Stimulated activated CD4-positive, alpha-beta T cell treated with anti-CD3 and anti-CD28 coated beads, Interleukin-12 subunit alpha, Interleukin-12 subunit beta, amount 100 ng/mL, for 48 hours (primary cell): Measurements from ENCODE around the gene XK.
"Not testable (repeated sequence)": the region's sequence is repeated elsewhere in the genome, so short reads cannot be mapped to it uniquely, and the experiment has no call there.

Experiments used
- DNase-seq, 3 donors: peaks; one replicate each; pipeline ENCODE4 v3.0.0-alpha.2; 2020; ENCODE audit warnings: low read depth in 2 of 3, low spot score in 1 of 3

XK gene

GRCh38 chrX:37685381-37686359 lies at the start of gene XK:
Gene XK, plus strand, starts transcription at chrX:37685791. Its CDS starts 171 bp downstream, at chrX:37685962.
- DNase-seq: peak; percentile 17 to 27 (median 20)

GRCh38 chrX:37638047-37638446 lies 47.5 kb upstream of the XK start:
- no peak for DNase-seq

GRCh38 chrX:37640142-37640541 lies 45.4 kb upstream of the XK start:
- DNase-seq: no peak

DNA sequence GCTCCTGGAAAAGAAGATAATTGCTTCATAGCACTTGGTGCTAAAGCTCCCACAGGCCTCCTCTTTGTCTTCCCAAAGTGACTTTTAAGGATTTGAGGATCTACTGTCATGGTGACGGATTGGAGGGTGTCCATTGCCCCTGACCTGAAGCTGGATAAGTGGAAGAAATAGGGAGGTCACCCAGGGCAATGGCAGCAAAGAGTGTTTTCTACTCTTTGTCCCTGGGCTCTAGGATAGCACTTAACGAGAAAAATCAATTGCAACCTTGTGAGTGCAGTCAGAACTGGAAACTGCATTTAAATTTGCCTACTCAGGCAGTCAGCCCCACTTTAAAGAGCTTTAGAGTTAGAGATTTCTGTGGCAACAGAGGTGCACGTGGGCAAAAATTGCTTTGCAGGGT lies 43.7 kb upstream of the XK start:
- DNase-seq: no peak

- DNase-seq: no peak
These were observed 40.9 kb upstream of the XK start for GRCh38 chrX:37644381-37645305.

DNA sequence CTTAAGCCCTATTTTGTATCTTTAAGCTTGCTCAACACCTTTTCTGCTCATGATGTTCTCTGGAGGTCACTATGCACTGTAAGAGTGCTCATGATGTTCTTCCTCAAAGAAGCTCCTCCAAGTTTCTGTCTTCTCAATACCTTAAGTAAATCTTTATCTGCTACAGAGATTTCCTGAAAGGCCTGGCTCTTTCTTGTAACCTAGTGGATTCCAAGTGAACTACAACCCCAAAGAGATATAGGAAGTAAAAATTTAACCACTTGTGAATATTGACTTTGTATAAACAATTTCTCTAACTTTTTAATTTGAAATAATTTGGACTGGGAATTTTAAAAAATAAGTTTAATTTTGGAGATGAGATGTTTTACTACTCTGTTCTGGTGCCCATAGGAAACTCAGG lies 39.3 kb upstream of the XK start:
- DNase-seq: no peak

DNA sequence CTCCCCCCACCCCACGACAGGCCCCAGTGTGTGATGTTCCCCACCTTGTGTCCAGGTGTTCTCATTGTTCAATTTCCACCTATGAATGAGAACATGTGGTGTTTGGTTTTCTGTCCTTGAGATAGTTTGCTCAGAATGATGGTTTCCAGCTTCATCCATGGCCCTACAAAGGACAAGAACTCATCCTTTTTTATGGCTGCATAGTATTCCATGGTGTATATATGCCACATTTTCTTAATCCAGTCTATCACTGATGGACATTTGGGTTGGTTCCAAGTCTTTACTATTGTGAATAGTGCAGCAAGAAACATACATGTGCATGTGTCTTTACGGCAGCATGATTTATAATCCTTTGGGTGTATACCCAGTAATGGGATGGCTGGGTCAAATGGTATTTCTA lies 34.7 kb upstream of the XK start:
- DNase-seq: not testable (repeated sequence)

DNA sequence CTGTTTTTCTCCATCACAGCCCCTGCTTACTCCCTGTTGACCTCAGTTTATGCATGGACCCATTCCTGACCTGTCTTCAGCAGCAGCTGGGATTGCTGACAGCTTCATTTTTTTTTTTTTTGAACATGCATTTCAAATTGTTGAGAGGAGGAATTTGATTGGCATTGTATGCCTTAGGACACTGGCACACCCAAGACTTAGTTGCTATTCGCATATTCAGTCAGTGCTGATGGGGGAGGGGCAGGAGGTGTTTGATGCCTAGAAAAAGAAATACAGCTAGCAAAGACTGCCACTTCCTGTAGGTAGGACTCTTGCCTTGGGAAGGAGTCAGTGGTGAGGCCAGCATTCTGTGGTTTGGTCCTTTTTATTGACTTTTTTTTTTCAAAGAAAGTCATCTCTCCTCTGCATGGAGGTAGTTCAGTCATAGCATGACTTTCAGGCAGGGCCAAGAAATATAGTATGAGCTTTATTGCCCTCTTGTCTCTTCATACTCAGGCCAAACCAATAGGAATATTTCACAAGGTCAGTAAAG lies 33.6 kb upstream of the XK start:
- DNase-seq: no peak

- DNase-seq: no peak
These were observed 32.9 kb upstream of the XK start for GRCh38 chrX:37652589-37653231.

DNA sequence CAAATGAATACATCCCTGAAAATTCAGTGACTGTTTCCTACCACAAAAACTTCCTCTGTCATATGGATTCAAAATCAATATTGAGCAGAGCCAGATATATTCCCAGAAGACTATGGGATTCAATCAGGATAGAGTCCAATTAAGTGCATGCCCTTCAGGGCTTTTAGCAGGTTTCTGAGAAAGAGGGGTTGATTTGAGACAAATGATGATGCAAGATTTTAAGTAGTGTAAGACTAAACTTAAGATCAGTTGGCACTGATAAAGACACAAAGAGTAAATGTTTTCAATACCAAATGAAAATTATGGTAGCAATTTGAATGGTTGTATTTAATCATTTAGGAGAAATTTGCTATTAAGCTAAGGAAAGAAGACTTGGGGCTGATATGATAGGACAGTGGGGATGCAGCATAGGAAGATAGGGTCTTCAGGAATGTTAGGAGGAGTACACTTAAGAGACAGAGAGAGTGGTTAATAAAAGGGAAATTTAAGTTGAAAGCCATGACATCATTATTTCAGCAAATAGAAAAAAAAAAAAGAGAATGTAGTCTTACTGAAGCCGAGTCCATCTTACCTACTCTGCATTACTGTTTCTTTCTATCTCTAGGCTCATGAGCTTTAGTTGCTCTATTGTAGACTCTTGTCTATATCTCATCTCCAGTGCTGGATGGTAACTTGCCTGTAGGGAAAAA lies 32.0 kb upstream of the XK start:
- no peak for DNase-seq

DNA sequence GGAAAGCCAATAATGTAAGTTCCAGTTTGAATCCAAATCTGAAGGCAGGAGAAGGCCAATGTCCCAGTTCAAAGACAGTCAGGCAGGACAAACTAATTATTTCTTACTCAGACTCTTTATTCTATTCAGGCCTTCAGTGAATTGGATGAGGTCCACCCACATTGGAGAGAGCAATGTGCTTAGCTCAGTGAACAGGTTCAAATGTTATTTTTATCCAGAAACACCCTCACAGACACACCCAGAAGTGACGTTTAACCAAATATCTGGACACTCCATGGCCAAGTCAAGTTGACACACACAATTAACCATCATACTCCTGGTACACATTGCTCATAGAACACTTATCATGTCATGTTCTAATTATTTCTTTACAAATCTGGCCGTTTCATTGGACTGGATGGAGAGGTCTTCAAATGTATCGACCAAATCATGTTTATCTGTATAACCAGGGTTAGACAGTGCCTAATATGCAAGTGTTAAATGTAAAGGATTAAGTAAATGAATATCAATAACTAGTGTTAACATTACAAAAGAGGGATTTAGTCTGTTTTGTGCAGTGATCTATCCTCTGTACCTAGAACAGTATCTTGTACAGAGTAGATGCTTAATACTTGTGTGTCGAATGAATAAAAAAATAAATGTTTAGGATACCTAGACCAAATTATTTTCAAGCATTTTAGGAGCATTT lies 27.1 kb upstream of the XK start:
- DNase-seq: no peak

DNA sequence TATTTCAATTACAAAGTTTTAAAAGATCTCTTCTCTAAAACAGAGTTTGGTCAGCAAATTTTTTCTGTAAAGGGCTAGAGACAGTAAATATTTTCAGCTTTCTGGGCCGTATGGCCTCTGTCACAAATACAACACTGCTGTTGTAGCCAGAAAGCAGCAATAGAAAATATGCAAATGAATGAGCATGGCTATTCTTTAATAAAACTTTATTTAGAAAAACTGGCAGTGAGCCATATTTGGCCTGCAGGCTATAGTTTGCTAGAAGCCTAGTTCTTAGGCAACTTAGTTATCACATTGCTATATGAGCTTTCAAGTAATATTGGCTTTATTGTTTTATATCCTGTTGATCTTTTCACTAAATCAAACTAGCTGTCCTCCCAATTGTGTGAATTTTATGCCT lies 26.5 kb upstream of the XK start:
- no peak for DNase-seq

DNA sequence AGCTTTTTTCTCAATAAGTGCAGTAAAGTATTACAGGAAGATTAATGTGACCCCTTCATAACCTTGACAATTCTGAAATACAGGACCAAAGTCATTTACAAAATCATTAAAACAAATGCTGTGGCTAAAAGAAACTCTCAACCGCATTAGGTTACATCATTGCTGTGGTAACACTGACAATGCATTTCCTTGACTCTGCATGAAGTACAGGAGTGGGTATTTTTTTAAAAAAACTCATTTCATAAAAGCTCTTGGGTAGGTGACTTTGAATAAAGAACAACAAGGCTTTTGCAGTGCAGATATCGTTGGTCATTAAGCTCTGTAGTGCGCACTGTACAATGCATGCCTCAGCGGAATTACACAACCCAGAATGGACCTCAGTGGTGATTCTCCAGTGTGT lies 23.4 kb upstream of the XK start:
- DNase-seq: no peak

- no peak for DNase-seq
These were observed 19.1 kb upstream of the XK start for GRCh38 chrX:37666516-37666915.

DNA sequence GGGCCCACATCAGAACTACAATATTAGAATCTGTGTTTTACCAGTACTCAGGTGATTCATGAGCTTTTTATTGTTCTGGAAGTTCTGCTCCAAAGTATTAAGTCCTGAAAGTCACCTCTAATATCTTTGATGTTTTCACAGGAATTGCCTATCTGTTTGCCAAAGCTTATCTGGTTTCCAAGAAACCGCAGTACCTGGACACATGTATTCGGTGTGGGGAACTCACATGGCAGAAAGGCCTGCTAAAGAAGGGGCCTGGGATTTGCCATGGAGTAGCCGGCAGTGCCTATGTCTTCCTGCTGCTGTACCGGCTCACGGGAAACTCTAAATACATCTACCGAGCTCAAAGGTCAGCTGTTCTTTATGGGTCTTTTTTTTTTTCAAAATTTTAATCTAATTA lies 18.4 kb upstream of the XK start:
- no peak for DNase-seq

DNA sequence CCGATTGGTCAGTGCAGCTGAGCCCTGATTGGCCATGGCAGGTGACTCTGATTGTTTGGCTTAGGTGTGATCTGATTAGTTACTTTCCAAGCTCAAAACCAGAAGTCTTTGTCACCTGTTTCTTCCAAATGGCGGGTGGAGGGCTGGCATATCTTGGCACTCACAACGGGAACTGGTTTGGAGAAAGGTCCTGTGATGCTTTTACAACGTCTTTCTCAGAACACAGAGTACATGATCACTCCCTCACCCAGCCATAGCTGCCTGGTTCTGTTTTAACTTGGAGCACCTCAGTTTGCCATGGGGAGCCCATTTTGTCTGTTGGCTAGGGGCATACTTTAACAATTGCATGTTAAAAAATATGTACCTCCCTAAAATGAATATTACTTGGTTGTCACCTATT lies 13.0 kb upstream of the XK start:
- DNase-seq: no peak

DNA sequence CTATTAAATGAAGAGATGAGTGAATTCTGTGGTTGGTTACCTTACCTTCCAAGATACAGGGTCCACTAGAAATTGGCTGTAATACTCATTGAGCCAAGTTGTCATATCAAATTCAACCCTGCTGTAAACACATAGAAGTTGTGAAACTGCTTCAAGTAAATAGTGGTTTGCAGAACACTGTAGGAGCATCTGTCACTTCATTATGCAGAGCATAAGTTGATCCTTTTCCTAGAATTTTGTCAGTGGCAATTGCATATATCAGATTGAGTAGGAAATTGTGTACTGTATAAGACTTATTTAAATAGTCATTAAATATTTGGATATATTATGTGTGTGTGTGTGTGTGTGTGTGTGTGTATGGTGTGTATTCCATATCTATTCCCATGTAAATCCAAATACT lies 8.8 kb upstream of the XK start:
- DNase-seq: no peak

GRCh38 chrX:37677243-37677642 lies 8.3 kb upstream of the XK start:
- no peak for DNase-seq

DNA sequence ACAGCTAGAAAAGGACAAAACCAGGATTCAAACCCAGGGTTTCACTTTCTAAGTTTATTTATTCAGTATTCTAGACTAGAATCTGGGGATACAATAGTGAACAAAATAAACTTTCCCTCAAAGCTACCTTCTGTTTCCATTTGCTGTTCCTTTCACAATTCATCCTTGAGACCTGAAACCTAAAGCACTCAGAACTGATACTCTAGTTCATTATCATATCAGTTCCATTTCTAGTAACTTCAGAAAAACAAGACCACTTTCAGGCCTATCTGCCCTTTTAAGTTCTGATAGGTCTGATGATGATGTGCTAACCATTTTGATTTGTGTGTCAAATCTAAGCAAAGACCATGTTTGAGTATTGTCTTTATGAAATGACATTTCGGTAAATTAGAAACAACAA lies 7.8 kb upstream of the XK start:
- no peak for DNase-seq

DNA sequence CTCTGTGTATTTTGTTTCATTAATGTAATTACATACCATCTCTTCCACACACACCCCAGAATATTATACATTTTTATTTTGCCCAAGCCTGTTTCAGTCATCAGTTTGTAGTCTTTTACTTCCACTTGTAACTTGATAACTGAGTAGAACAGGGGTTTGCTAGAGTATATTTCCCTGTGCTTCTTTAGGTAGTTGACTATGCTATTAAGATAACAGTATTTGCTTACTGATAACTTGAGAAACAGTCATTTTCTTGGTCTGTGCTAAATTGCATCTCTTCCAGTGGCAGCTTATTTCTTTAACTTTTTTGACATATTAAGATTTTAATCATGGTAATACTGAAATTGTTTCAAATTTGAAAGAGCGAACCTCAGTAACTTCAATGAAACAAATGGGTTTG lies 7.0 kb upstream of the XK start:
- no peak for DNase-seq
